Left kidney (tissue), 2 donors: ENCODE measurements around the gene CD37. TPM values are rescaled to one million over a fixed set of nuclear protein-coding genes. Genes with fewer than 3 reads are reported as not detected.

ENCODE experiments used
- DNase-seq: peaks from one replicate; pipeline ENCODE4 v3.0.0-alpha.2; 2013
- polyA plus RNA-seq: library from polyadenylated mRNA; unstranded; fragments of 120-200 nt; gene quantifications from one replicate; pipeline ENCODE4 v1.2.1, GENCODE V29; 2013; ENCODE audit not compliant: insufficient read length

Gene CD37
- polyA plus RNA-seq, 1 donor = 53.3 TPM

GRCh38 chr19:49374665-49375434, 39.6 kb downstream of the CD37 start:
- DNase-seq = no peak

- no peak for DNase-seq
Observed at GRCh38 chr19:49378512-49378911, 43.3 kb downstream of the CD37 start.

- DNase-seq = no peak
Observed at GRCh38 chr19:49380391-49380790, 45.2 kb downstream of the CD37 start.

- no peak for DNase-seq
Observed at GRCh38 chr19:49382639-49383038, 47.4 kb downstream of the CD37 start.

- no peak for DNase-seq
Observed at GRCh38 chr19:49383599-49383998, 48.4 kb downstream of the CD37 start.

GRCh38 chr19:49387936-49388372, 52.7 kb downstream of the CD37 start, which contains the start of gene KASH5:
TSS of gene KASH5 (plus strand) at chr19:49388249. CDS start at chr19:49390884, 2,635 bp downstream.
- no peak for DNase-seq

- DNase-seq = no peak
Observed at GRCh38 chr19:49389406-49389805, 54.2 kb downstream of the CD37 start.

Other genes starting within 250 kb of the CD37 start
- gene SNRNP70, start 250.0 kb upstream of the CD37 start, polyA plus RNA-seq = 354 TPM
- gene LIN7B, start 221.0 kb upstream of the CD37 start, polyA plus RNA-seq = 5.6 TPM
- gene C19orf73, start 216.3 kb upstream of the CD37 start, polyA plus RNA-seq = 0.20 TPM
- 3.9 TPM for gene PPFIA3, start 215.9 kb upstream of the CD37 start, polyA plus RNA-seq
- 22.9 TPM for gene HRC, start 180.0 kb upstream of the CD37 start, polyA plus RNA-seq
- gene TRPM4, start 177.6 kb upstream of the CD37 start, polyA plus RNA-seq = 29.4 TPM
- gene SLC6A16, start 10.2 kb upstream of the CD37 start, polyA plus RNA-seq = 5.3 TPM
- 92.8 TPM for gene TEAD2, start 27.0 kb downstream of the CD37 start, polyA plus RNA-seq
- 5.0 TPM for gene DKKL1, start 28.5 kb downstream of the CD37 start, polyA plus RNA-seq
- gene KASH5, start 52.8 kb downstream of the CD37 start, polyA plus RNA-seq = 0.17 TPM
- gene PTH2, start 88.0 kb downstream of the CD37 start, polyA plus RNA-seq = not detected
- not detected for gene GFY, start 90.0 kb downstream of the CD37 start, polyA plus RNA-seq
- gene SLC17A7, start 106.1 kb downstream of the CD37 start, polyA plus RNA-seq = 0.43 TPM
- 91.6 TPM for gene PIH1D1, start 116.4 kb downstream of the CD37 start, polyA plus RNA-seq
- 16.6 TPM for gene ALDH16A1, start 117.8 kb downstream of the CD37 start, polyA plus RNA-seq
- 3.3 TPM for gene FLT3LG, start 138.8 kb downstream of the CD37 start, polyA plus RNA-seq
- gene RPL13A, start 152.2 kb downstream of the CD37 start, polyA plus RNA-seq = 2,088 TPM
- 2,367 TPM for gene RPS11, start 161.0 kb downstream of the CD37 start, polyA plus RNA-seq
- 222 TPM for gene FCGRT, start 177.3 kb downstream of the CD37 start, polyA plus RNA-seq
- 14.6 TPM for gene RCN3, start 192.6 kb downstream of the CD37 start, polyA plus RNA-seq
- gene NOSIP, start 245.2 kb downstream of the CD37 start, polyA plus RNA-seq = 61.9 TPM
- gene PRRG2, start 245.9 kb downstream of the CD37 start, polyA plus RNA-seq = 7.3 TPM